ENCODE data around the gene CCER1. TPM values are rescaled to one million over a fixed set of nuclear protein-coding genes. Genes with fewer than 3 reads are reported as not detected.

The CCER1 gene
- total and polyA plus RNA-seq, 2 donors: not detected

DNA sequence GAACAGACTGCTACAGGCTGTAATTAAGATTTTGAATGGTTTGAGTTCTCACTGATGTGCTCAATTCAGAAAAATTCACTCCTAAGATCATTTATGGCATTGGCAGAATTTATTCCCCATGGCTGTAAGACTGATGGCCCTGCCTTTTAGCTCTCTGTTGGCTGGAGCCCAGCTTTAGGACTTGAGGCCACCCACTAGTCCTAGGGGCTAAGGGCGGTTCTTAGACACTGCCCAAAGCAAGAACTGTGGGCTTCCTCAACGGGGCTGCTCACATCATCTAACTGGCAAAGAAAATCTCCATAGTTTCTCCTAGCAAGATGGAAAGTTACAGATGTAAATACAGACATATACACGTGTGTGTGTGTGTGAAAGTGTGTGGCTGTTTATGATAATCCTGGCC, 3.4 kb upstream of the CCER1 start:
- DNase-seq (ENCODE audit: extremely low spot score): no peak
- 66% methylated on average over 3 of the region's 3 CpGs for WGBS
- no peaks in the 10 kb centered on the region for H3K36me3 ChIP-seq (ENCODE audit: insufficient read depth)
- no peak overlapping the region for H3K4me3 ChIP-seq (ENCODE audit: low read depth, low read length)
- H3K4me1 ChIP-seq (ENCODE audit: insufficient read depth): no peaks in the 10 kb centered on the region
- H3K27ac ChIP-seq (ENCODE audit: low read depth): no peak overlapping the region

DNA sequence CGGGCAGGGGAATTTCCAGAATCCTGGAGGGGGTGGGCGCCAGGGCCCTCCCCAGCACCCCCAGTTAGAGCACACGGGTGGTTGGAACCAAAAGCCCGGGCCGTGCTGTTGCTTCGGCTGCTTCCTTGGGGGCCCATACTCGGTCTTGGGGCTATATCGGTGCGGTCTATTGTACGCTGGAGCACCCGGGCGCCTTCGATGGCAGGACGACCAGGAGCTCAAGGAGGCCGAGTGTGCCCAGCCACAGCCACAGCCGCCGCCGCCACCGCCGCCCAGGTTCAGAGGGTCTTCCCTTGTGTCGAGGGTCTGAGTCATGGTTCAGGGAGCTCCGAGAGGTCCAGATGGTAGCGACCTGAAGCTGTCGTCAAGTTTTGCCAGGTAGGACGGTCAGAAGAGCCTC, 548 bp downstream of the CCER1 start:
- no peak for DNase-seq (ENCODE audit: extremely low spot score)
- Histone ChIP-seq H3K4me1 (ENCODE audit: insufficient read depth) (no peaks in the 10 kb centered on the region), H3K27ac (ENCODE audit: low read depth) (no peak overlapping the region), H3K36me3 (ENCODE audit: insufficient read depth) (no peaks in the 10 kb centered on the region), H3K4me3 (ENCODE audit: low read depth, low read length) (no peak overlapping the region)
- WGBS: 98% methylated on average over 25 of the region's 25 CpGs

DNA sequence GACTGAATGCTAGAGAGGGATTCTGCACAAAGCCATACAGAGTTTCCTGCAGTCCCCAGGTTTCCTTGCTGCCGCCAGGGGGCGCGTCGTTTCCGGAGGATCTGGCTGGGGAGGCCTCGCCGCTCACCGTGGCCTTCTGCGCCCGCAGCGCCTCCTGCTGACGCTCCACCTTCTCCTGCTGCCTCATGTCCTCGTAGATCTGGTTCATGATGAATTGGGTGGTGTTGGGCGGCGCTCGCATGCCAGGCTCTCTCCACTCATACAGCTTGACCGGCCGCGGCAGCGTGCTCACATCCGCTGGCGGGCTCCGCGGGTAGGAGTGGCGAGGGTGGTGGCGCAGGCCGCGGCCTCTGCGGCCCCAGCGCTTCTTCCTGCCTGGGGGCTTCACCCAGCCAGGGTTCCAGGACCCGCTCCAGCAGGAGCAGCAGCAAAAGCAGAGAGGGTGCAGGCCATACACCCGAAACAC, 987 bp downstream of the CCER1 start:
- no peaks in the 10 kb centered on the region for H3K4me1 ChIP-seq (ENCODE audit: insufficient read depth)
- WGBS: 82% methylated on average over 32 of the region's 32 CpGs
- no peak overlapping the region for H3K27ac ChIP-seq (ENCODE audit: low read depth)
- H3K4me3 ChIP-seq (ENCODE audit: low read depth, low read length): no peak overlapping the region
- no peak for DNase-seq (ENCODE audit: extremely low spot score)
- H3K36me3 ChIP-seq (ENCODE audit: insufficient read depth): no peaks in the 10 kb centered on the region

DNA sequence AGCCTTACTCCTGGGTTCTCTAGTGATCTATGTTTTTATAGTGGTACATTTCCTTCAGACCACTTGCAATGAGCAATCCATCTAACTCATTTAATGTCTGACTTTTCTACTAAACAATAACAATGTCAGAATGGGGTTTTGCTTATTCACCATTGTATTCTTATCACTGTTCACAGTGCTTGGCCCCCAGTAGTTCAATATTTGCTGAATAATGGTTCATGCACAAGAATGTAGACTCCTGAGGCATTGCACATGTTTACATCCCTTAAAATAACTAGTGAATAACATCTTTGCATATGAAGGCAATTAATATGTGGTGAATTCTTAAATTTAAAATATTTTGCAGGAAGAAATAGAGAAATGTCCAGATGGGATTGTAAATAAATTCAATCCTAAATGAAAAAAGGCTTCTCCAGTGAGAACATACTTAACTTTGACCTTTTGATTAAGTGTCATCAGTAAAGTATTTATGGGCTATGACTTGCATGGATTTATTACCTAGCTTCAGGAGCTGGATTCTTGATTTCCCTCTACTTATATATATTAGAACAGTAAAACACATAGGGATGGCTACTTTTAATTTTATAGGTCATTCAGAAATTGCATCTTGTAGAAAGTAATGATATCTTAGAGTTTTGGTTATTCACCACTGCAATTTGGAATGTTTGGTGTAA, 3.4 kb downstream of the CCER1 start:
- no peaks in the 10 kb centered on the region for H3K36me3 ChIP-seq (ENCODE audit: insufficient read depth)
- H3K4me3 ChIP-seq (ENCODE audit: low read depth, low read length): no peak overlapping the region
- H3K27ac ChIP-seq (ENCODE audit: low read depth): no peak overlapping the region
- no peak for DNase-seq (ENCODE audit: extremely low spot score)
- H3K4me1 ChIP-seq (ENCODE audit: insufficient read depth): no peaks in the 10 kb centered on the region

DNA sequence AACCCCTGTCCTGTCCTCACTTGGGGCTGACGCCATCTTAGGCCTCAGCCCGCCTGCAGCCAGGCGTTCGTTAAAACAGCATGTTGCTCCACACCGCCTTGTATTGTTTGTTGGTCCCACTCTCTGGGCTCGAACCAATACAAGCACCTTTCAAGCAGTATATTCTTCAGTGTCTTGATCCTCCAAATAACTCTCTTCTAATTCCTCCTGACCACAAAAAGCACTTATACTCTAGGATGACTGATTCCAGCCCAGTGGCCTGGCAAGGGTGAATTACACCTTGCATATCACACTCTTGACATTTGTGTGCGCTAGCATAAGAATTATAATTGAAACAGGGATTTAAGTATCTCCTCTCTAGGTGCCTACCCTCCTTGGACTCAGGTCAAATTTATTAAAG, 7.1 kb downstream of the CCER1 start:
- 96% methylated on average over 7 of the region's 7 CpGs for WGBS

DNA sequence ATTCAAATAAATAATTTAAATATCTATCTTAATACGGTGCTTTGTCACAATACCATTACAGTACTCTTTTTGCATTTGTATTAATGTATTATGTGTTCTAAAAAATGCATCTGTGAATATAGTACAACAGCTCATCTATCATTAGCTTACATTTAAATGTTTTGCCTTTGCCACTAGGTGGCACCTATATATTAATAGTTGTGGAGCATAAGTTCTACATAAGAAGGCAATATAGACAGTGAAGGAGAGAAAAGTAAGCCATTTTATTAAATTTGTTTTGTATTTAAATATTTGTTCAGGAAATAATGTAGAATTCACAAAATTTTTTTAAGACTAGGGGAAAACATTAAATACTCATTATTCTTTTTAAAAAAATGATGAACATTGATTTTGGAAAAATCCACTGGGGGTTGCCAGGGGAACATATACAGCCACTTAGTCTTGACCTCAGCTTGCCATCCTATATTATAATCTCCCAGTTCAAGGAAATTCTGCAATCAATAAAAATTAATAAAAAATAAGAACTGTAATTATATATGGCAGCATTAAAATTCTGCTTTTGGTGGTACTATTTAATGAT, 9.8 kb downstream of the CCER1 start:
- WGBS: 50% methylated on average over 1 of the region's 1 CpG
- Histone ChIP-seq H3K36me3 (ENCODE audit: insufficient read depth) (no peaks in the 10 kb centered on the region), H3K27ac (ENCODE audit: low read depth) (no peak overlapping the region), H3K4me1 (ENCODE audit: insufficient read depth) (no peaks in the 10 kb centered on the region), H3K4me3 (ENCODE audit: low read depth, low read length) (no peak overlapping the region)
- no peak for DNase-seq (ENCODE audit: extremely low spot score)

More for the DNA sequence above, 7.1 kb downstream of the CCER1 start:
- no peak overlapping the region for H3K4me3 ChIP-seq (ENCODE audit: low read depth, low read length)
- DNase-seq (ENCODE audit: extremely low spot score): no peak
- no peaks in the 10 kb centered on the region for H3K36me3 ChIP-seq (ENCODE audit: insufficient read depth)
- H3K4me1 ChIP-seq (ENCODE audit: insufficient read depth): no peaks in the 10 kb centered on the region
- H3K27ac ChIP-seq (ENCODE audit: low read depth): no peak overlapping the region

DNA sequence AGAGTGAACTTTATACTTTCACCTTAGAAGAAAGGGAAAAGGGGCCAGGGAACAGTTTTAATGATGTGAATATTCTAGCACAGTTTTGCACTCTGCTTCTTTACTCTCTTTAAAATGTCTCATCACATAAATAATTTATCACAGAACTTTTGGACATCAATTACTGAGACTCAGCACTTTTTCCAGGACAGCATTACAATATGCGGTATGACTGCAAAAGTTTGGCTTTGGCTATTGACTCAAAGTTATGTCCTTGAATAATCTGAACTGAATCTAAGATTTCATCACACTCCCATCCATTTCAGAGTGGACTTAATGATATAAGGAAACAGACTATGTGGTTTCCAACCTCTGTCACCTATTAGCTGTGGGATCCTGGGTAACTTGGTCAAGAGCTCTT, 11.7 kb downstream of the CCER1 start:
- WGBS: 76% methylated on average over 1 of the region's 1 CpG
- Histone ChIP-seq H3K4me1 (ENCODE audit: insufficient read depth) (no peaks in the 10 kb centered on the region), H3K27ac (ENCODE audit: low read depth) (no peak overlapping the region), H3K36me3 (ENCODE audit: insufficient read depth) (no peaks in the 10 kb centered on the region), H3K4me3 (ENCODE audit: low read depth, low read length) (no peak overlapping the region)
- no peak for DNase-seq (ENCODE audit: extremely low spot score)

DNA sequence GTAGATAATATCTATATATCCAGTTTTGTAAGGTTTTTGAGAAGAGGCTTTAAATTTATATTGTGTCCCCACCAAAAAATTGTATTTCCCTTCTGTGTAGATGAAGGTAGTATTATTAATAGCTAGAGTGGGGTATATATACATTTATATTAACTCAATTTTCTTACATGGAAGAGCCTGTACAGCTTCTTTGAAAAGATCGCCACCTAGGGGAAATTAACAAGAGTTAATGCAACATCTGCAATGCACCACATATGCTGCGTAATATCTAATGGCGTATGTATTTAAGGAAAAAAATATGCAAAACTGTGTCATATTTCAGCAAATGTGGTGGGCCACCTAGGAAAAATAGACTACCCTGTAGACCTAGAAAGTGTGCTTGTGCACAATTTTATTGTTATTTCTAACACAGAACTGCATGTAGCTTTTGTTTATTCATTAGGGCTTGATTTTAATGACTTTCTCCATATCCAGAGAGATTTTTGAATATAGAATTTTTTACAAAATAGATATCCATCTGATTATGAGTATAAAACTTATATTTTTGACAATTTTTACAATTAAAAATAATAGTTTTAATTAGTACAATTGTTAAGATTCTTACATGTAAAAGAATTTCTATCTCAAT, 14.0 kb downstream of the CCER1 start:
- Histone ChIP-seq H3K27ac (ENCODE audit: low read depth) (no peak overlapping the region), H3K36me3 (ENCODE audit: insufficient read depth) (no peaks in the 10 kb centered on the region), H3K4me1 (ENCODE audit: insufficient read depth) (no peaks in the 10 kb centered on the region), H3K4me3 (ENCODE audit: low read depth, low read length) (no peak overlapping the region)
- 65% methylated on average over 3 of the region's 3 CpGs for WGBS
- no peak for DNase-seq (ENCODE audit: extremely low spot score)

DNA sequence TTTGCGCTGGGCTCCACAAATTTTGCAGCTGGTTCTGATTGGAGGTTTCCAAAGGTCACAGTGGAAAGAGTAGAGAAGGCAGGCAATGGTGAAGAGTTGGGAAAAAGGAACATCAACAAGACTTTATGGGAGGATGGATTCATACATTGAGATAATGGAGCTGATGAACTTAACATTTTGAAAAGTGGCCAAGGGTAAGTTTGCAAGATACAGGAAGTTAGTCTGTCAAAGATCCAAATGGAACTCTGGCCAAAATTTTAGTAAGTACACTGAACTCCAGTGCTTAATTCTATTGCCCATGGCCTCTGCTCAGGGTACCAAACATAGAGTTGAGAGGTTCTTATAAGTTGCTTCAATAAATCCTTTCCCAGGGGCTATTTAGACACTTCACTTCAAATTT, 15.6 kb downstream of the CCER1 start:
- no peak overlapping the region for H3K27ac ChIP-seq (ENCODE audit: low read depth)
- no peak for DNase-seq (ENCODE audit: extremely low spot score)
- WGBS: 69% methylated on average over 1 of the region's 1 CpG
- H3K36me3 ChIP-seq (ENCODE audit: insufficient read depth): no peaks in the 10 kb centered on the region
- H3K4me3 ChIP-seq (ENCODE audit: low read depth, low read length): no peak overlapping the region
- no peaks in the 10 kb centered on the region for H3K4me1 ChIP-seq (ENCODE audit: insufficient read depth)

DNA sequence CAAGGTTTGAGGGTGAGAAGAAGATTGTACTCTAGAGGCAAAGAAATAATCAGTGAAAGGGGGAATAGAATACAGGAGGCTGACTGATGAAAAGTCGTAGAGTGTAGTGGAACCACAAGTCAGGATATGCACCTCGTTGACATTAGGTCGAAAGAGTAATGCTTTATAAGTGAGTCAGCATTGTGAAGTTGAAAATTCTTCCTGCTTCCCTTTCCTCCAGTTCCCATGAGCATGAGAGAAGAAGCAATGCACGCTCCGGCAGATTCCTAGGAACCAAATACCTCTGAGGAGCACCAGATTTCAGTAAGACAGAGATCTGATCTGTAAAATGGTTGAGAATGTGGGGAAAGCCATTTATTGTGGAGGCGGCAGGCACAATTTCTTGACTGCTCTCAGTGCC, 16.5 kb downstream of the CCER1 start:
- no peak for DNase-seq (ENCODE audit: extremely low spot score)
- H3K36me3 ChIP-seq (ENCODE audit: insufficient read depth): no peaks in the 10 kb centered on the region
- no peak overlapping the region for H3K4me3 ChIP-seq (ENCODE audit: low read depth, low read length)
- H3K4me1 ChIP-seq (ENCODE audit: insufficient read depth): no peaks in the 10 kb centered on the region
- no peak overlapping the region for H3K27ac ChIP-seq (ENCODE audit: low read depth)
- WGBS: 69% methylated on average over 6 of the region's 6 CpGs

DNA sequence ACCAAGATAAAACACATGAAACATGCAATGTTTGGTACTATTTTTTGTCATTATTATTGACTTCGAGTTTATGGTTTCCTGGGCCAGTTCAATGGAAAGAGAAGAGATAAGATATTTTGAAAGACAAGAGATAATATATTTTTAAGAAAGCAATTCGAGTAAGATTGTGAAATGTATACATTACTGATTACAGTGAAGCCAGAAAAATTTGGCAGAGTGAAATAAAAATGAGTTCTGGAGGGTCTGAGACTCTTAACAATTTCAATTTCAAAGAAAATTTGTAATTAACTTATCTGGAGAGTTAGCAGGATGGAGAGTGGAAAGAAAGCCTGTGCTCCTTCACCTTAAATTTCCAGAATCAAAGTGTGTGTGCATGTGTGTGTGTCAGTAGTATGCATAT, 17.3 kb downstream of the CCER1 start:
- no peaks in the 10 kb centered on the region for H3K36me3 ChIP-seq (ENCODE audit: insufficient read depth)
- DNase-seq (ENCODE audit: extremely low spot score): no peak
- H3K27ac ChIP-seq (ENCODE audit: low read depth): no peak overlapping the region
- H3K4me3 ChIP-seq (ENCODE audit: low read depth, low read length): no peak overlapping the region
- H3K4me1 ChIP-seq (ENCODE audit: insufficient read depth): no peaks in the 10 kb centered on the region
- WGBS: 48% methylated on average over 2 of the region's 2 CpGs

DNA sequence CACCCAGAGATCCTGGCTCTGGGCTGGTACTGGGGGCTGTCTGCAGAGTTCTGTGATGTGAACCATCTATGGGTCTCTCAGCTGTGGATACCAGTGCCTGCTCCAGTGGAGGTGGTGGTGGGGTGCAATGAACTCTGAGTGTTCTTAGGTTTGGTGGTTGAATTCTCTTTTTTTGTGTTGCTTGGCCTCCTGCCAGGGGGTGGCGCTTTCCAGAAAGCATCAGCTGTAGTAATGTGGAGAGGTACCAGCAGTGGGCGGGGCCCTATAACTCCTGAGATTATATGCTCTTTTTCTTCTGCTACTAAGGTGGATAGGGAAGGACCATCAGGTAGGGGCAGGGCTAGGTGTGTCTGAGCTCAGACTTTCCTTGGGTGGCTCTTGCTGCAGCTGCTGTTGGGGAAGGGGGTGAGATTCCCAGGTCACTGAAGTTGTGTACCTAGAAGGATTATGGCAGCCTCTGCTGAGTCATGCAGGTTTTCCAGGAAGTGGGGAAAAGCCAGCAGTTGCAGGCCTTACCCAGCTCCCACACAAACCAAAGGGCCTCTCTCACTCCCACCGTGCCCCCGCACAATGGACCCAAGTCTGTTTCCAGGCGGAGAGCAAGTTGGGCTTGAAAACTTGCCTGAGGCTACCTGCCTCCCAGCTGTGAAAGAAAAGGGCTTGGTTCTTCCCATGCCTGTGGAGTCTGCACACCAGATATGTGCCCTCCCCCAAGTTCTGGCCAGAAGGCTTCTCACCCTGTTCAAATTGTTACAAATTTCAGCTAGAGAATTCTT, 18.6 kb downstream of the CCER1 start:
- no peak overlapping the region for H3K27ac ChIP-seq (ENCODE audit: low read depth)
- 94% methylated on average over 5 of the region's 5 CpGs for WGBS
- H3K4me3 ChIP-seq (ENCODE audit: low read depth, low read length): no peak overlapping the region
- H3K36me3 ChIP-seq (ENCODE audit: insufficient read depth): no peaks in the 10 kb centered on the region
- no peak for DNase-seq (ENCODE audit: extremely low spot score)
- H3K4me1 ChIP-seq (ENCODE audit: insufficient read depth): no peaks in the 10 kb centered on the region

DNA sequence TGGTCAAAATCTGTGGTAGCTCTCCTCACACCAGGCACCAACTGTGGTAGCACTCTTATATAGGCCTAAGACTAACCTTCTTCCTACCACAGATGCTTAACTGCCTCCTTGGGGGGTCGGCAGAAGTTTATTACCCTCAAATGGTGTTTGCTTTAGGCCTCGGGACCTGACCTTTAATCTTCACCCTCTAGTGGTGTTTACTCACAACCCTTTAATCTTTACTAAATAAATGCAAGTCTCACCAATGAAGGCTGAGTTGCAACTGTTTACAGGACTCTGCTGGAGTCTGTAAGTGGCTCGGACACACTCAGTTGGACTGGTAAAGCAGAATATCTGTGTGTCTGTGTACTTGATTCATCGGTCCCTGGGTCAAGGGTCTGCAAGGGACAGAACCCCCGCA, 29.4 kb downstream of the CCER1 start:
- Histone ChIP-seq H3K4me3 (ENCODE audit: low read depth, low read length) (no peak overlapping the region), H3K4me1 (ENCODE audit: insufficient read depth) (no peaks in the 10 kb centered on the region), H3K36me3 (ENCODE audit: insufficient read depth) (no peaks in the 10 kb centered on the region), H3K27ac (ENCODE audit: low read depth) (no peak overlapping the region)
- DNase-seq (ENCODE audit: extremely low spot score): no peak
- 80% methylated on average over 5 of the region's 5 CpGs for WGBS

DNA sequence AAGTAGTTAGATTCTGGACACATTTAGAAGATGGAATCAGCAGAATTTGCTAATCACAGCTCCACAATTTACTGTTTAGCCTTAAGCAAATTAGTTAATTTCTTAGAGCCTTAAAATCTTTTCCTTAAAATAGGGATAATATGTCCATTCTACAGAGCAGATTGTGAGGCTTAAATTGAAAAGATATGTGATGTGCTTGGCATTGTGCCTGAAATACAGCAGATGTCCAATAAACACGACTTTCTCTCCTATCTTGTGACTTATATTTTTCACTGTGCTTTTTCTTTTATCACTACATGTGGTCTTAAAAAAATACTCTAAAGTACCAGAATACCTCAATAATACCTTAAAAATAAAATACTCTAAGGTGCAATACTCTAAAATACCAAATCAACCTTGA, 30.6 kb downstream of the CCER1 start:
- Histone ChIP-seq H3K36me3 (ENCODE audit: insufficient read depth) (no peaks in the 10 kb centered on the region), H3K27ac (ENCODE audit: low read depth) (no peak overlapping the region), H3K4me3 (ENCODE audit: low read depth, low read length) (no peak overlapping the region), H3K4me1 (ENCODE audit: insufficient read depth) (no peaks in the 10 kb centered on the region)
- DNase-seq (ENCODE audit: extremely low spot score): no peak
- 37% methylated on average over 1 of the region's 1 CpG for WGBS
